Measurements from ENCODE around the gene CTDP1. TPM values are rescaled to one million over a fixed set of nuclear protein-coding genes. Genes with fewer than 3 reads are reported as not detected.

CTDP1 gene
- polyA plus RNA-seq (2013, experiment 1 of 2; ENCODE audit: insufficient read length) = 19.2 TPM
- 12.4 TPM for polyA plus RNA-seq (2013, experiment 2 of 2; ENCODE audit: insufficient read length)

DNA sequence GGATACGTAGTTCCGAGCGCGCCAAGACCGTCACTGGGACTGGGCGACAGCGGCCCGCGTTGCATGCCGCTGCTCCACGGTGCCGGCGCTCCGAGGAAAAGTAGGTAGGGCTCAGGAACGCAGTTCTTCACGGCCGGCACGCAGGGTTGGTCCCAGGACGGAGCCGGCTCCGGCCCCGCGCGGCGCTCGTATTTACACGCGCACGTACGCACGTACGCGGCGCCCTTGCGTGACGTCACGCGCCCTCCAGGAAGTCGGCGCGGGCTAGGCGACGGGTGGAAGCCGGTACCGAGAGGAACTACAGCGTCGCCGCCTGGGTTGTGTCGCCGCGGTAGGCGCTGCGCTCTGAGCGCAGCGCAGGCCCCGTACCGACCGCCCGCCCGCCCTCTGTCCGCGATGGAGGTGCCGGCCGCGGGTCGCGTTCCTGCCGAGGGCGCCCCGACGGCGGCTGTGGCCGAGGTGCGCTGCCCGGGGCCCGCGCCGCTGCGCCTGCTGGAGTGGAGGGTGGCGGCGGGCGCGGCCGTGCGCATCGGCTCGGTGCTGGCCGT, at the start of gene CTDP1:
CTDP1 (plus strand) TSS at position 252 of the 548 bp plus-strand sequence; CDS start at position 397, 145 bp downstream.
- DNase-seq = peak; percentile 91

- DNase-seq = no peak
These were observed 49.1 kb upstream of the CTDP1 start for GRCh38 chr18:79630281-79631095.

DNA sequence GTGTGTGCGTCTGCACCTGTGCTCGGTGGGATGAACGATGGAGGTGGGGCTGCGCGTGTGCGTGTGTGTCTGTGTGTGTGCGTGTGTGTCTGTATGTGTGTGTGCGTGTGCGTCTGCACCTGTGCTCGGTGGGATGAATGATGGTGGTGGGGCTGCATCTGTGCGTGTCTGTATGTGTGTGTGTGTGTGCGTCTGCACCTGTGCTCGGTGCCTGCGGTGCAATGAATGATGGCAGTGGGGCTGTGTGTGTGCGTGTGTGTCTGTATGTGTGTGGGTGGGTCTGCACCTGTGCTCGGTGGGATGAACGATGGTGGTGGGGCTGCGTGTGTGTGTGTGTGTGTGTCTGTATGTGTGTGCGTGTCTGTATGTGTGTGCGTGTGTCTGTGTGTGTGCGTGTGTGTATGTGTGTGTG, 48.5 kb upstream of the CTDP1 start:
- no peak for DNase-seq

GRCh38 chr18:79631761-79632446, 47.7 kb upstream of the CTDP1 start:
- no peak for DNase-seq

- DNase-seq = no peak
These were observed 46.8 kb upstream of the CTDP1 start for GRCh38 chr18:79632765-79633164.

DNA sequence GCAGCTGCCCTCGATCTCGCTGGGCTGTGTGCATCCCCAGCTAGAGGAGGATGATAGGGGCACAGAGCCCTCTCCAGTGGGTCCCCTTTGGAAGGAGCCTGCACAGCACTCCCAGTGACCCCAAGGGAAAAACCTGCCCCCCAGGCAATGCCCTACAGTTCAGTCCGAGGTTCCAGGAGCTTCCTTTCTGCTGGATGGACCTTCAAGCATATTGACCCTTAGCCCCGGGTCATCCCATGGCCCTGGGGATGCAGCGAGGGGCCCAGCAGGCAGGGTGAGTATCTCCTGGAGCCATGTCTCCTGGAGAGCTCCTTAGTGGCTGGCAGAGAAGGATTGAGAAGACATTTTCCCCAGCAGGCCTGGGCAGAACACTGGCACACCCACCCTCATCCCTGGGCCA, 45.4 kb upstream of the CTDP1 start:
- no peak for DNase-seq

GRCh38 chr18:79634593-79635426, 44.8 kb upstream of the CTDP1 start:
- peak; percentile 10 for DNase-seq

DNA sequence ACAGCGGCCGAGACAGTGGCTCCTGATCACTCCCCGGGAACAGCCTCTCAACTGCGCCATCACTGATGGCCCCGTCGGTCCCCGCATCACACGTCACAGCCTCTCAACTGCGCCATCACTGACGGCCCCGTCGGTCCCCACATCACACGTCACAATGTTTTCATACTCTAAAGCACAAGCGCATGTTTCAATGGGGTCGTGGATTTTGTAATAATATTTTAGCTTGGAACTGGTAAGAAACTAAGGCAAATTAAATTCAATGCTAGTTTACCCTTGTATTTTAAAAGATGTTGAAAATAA, 44.2 kb upstream of the CTDP1 start:
- DNase-seq = no peak

GRCh38 chr18:79637181-79637920, 42.3 kb upstream of the CTDP1 start:
- DNase-seq = no peak

GRCh38 chr18:79637921-79638909, 41.4 kb upstream of the CTDP1 start:
- no peak for DNase-seq

- no peak for DNase-seq
These were observed 40.4 kb upstream of the CTDP1 start for GRCh38 chr18:79639072-79639829.

GRCh38 chr18:79640064-79640672, 39.4 kb upstream of the CTDP1 start:
- no peak for DNase-seq

- no peak for DNase-seq
These were observed 38.7 kb upstream of the CTDP1 start for GRCh38 chr18:79640875-79641274.

DNA sequence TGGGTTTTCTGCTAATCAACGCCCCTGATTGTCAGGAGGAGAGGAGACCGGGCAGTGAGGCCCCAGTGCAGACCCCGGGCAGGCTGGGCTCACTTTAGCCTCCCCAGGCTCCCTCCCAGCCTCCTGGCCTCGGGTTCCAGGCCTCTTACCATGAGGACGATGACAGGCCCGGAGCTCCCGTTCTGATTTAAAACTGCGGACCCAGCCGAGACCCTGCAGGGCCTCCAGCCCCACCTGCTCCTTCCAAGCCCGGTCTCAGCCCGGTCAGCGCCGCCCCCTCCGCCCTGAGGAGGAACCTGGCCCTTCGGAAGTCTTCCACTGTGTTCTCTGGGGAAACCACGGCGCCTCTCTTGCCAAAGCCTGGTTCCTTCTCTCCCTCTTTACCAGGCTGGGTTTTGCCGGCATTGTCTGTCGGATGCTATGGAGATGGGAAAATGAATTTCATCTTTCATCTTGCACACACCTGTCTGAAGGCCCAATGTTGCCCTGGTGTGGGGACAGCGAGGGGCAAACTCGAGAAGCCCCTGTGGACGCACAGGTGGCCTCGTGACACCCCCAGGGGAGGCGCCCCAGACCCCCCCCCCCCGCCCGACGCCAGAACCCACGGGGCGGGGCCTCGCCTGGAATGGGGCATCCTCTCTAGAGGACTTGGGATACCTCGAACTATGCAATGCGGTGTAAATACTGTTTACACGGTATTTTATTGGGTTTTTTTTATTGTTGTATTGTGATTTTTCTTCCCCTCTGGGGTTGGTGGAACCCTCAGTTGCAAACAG, 37.7 kb upstream of the CTDP1 start:
- DNase-seq = no peak

DNA sequence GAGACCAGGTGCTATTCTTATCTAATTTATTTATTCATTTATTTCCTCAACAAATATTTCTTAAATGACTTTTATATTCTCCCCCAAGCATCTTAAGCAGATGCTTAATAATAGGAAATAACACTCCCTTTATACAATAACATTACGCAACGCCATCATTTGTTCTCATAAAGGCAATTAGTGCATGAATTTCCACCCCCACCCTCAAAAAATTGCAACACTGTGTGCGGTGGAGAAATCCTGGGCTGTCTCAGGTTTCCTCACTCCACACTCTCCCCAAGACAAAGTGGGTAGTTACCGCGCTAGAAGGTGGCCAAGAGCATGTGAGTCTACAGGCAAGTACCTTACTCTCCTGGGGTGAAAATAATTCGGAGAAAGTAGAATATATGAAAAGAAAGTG, 37.0 kb upstream of the CTDP1 start:
- DNase-seq = no peak

DNA sequence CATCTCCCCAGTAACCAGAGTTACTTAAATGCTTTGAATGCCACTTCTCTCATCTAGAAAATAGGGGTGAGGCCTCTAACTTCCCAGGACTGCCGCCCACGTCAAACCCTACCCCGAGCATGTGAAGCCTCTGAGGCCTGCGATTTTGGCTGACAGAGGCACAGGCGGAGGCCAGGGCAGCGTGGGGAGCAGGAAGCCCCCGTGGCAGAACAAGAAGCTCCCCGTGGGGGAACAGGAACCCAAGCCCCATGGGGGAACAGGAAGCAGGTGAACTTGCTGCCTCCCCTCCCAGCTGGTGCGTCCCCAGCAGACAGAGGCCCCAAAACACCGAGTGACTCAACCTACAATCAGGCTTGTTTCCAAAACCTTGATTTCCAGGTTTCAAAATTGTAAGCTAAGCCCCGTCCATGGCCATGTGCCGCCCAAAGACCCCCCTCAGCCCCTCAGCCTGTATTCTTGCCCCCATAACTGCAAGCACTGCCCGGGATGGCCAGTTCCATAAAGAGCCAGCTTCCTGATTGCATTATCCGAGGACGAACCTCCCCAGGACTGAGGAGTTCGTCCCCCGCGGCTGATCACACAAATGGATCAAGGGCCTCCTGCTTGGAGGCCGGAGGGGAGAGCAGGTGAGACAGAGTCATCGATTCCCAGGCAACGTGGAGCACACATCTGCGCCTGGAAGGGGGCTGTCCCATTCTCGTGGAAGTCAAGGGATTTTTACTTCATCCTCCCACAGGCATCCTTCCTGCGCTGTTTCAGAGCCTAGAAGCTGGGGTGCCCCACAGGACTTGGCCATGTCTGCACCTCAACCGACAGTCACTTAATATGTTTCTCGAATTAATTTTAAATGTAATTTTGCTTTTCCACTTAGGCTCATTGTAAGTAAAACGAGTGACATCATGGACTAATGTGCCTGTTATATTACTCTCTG, 36.3 kb upstream of the CTDP1 start:
- no peak for DNase-seq

DNA sequence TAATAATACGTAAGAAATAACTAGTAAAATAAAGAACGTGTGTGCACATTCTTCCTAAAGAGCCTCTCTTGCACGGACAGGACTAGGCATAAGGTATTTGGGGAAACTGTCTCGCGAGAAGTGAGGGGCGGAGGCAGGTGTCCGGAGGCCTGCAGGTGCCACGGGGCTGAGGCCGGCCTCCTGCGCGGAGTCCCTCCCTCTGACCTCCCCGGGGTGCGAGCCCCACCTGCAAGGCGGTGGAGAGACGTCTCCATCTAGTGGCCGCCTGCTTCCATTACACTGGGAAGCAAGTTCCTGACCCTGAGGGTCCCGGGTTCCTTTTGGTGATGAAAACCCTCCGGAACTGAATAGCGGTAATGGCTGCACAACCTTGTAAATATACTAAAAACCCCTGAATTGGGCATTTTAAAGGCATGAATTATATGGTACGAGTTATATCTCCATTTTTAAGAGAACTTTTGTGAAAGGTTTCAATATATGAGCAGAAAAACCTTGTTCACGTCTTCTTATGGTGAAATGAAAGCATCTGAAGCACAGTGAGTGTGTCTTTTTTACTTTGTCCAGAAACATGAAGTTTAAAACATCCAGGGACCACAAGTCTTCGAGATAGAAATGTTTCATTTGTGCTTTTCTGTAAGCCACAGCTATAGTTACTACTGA, 35.5 kb upstream of the CTDP1 start:
- peak; percentile 48 for DNase-seq

Data from fibroblast of skin of back (primary cell).